SK-N-SH (cell line): ENCODE results near the gene FOXP1. TPM values are rescaled to one million over a fixed set of nuclear protein-coding genes. Genes with fewer than 3 reads are reported as not detected.

Experiments
- CTCF ChIA-PET: fragments of 300-600, 350-600 bp; formaldehyde crosslinking; extraction: SDS; loops from one replicate; lab custom pipeline; 2021; lab: Yijun Ruan, JAX
- POLR2A ChIA-PET: fragments of 350-600 bp; sonication (Branson Sonifier 250); formaldehyde crosslinking; extraction: SDS; loops from one replicate; lab custom pipeline; 2020; ENCODE audit warnings: antibody characterized with exemption, inconsistent platforms; lab: Yijun Ruan, JAX
- DNase-seq: peaks from one replicate; pipeline ENCODE4 v3.0.0; 2012
- H2AFZ ChIP-seq: fragments of 200-600 bp; sonication (generic); 2 replicates; pipeline ENCODE4 v1.8.1; 2016; ENCODE audit warnings: antibody characterized with exemption, mild to moderate bottlenecking, low read depth
- H3F3A ChIP-seq: fragments of 200-600 bp; sonication (generic); replicated peaks from 2 replicates; pipeline ENCODE3; 2016; ENCODE audit warnings: antibody characterized with exemption, mild to moderate bottlenecking; ENCODE audit not compliant: insufficient read depth
- H3K27ac ChIP-seq, 2 experiments: fragments of 200-500 bp in 1 of 2; fragments of 200-600 bp in 1 of 2; sonication (Bioruptor generic) in 1 of 2; sonication (generic), shearing (Covaris generic) in 1 of 2; 2 replicates each; pipeline versions ENCODE4 v1.5.1 to v1.6.1; 2014 to 2016; ENCODE audit warnings: low read depth in 2 of 2, inconsistent platforms in 1 of 2, low read length in 1 of 2, mild to moderate bottlenecking in 1 of 2, mixed read lengths in 1 of 2
- H3K27me3 ChIP-seq: fragments of 200-600 bp; sonication (generic), shearing (Covaris generic); 2 replicates; pipeline ENCODE4 v1.6.1; 2016; ENCODE audit warnings: mixed run types; ENCODE audit not compliant: insufficient read depth
- H3K36me3 ChIP-seq, 2 experiments: fragments of 200-500 bp in 1 of 2; fragments of 200-600 bp in 1 of 2; sonication (Bioruptor generic) in 1 of 2; sonication (generic) in 1 of 2; replicated peaks in 1 of 2; 2 replicates each; pipeline versions ENCODE3 to v1.5.1; 2014 to 2016; ENCODE audit warnings: low read length in 1 of 2, mild to moderate bottlenecking in 1 of 2; ENCODE audit not compliant: insufficient read depth in 2 of 2, control insufficient read depth in 1 of 2
- H3K4me1 ChIP-seq, 2 experiments: fragments of 200-500 bp in 1 of 2; fragments of 200-600 bp in 1 of 2; sonication (Bioruptor generic) in 1 of 2; sonication (generic), shearing (Covaris generic) in 1 of 2; 2 replicates each; pipeline versions ENCODE4 v1.5.1 to v1.6.1; 2014 to 2016; ENCODE audit warnings: low read depth in 1 of 2, low read length in 1 of 2, mixed run types in 1 of 2; ENCODE audit not compliant: insufficient read depth in 2 of 2, control insufficient read depth in 1 of 2
- H3K4me2 ChIP-seq: fragments of 200-600 bp; sonication (generic), shearing (Covaris generic); 2 replicates; pipeline ENCODE4 v1.6.1; 2017; ENCODE audit warnings: mixed run types
- H3K4me3 ChIP-seq, 2 experiments: fragments of 200-500 bp in 1 of 2; fragments of 200-600 bp in 1 of 2; sonication (Bioruptor generic) in 1 of 2; sonication (generic), shearing (Covaris generic) in 1 of 2; 2 replicates each; pipeline versions ENCODE4 v1.5.1 to v1.8.1; 2014 to 2016; ENCODE audit warnings: low read depth in 2 of 2, inconsistent platforms in 1 of 2, low read length in 1 of 2, mild to moderate bottlenecking in 1 of 2, mixed read lengths in 1 of 2, moderate library complexity in 1 of 2
- H3K79me2 ChIP-seq: fragments of 200-600 bp; sonication (generic); 2 replicates; pipeline ENCODE4 v1.8.1; 2017; ENCODE audit warnings: mild to moderate bottlenecking; ENCODE audit not compliant: insufficient read depth
- H3K9ac ChIP-seq: fragments of 200-600 bp; sonication (generic); 2 replicates; pipeline ENCODE4 v1.6.1; 2017; ENCODE audit warnings: mixed run types
- H3K9me2 ChIP-seq: fragments of 200-600 bp; sonication (generic); 2 replicates; pipeline ENCODE4 v1.6.1; 2017; ENCODE audit warnings: mixed run types
- H3K9me3 ChIP-seq: fragments of 200-600 bp; sonication (generic); 2 replicates; pipeline ENCODE4 v1.6.1; 2017; ENCODE audit warnings: mixed run types, mild to moderate bottlenecking, moderate library complexity
- H4K20me1 ChIP-seq: fragments of 200-600 bp; sonication (generic); 2 replicates; pipeline ENCODE4 v1.6.1; 2017; ENCODE audit warnings: mild to moderate bottlenecking, mixed run types; ENCODE audit not compliant: insufficient read depth
- EP300 ChIP-seq, 2 experiments: IDR thresholded peaks; 2 replicates each; pipeline versions ENCODE4 v1.4.0 to v1.6.1; 2012; ENCODE audit warnings: borderline replicate concordance in 1 of 2, low read depth in 1 of 2, low read length in 1 of 2
- FOXJ3 ChIP-seq: sonication (generic); formaldehyde crosslinking; IDR thresholded peaks from 2 replicates; pipeline ENCODE4 v1.5.1; 2020; ENCODE audit warnings: mild to moderate bottlenecking, missing genetic modification reagents
- GABPA ChIP-seq: IDR thresholded peaks from 2 replicates; pipeline ENCODE4 v1.4.0; 2012; ENCODE audit warnings: low read depth, mild to moderate bottlenecking
- JUND ChIP-seq: IDR thresholded peaks from 2 replicates; pipeline ENCODE4 v1.4.0; 2012
- NFIC ChIP-seq: IDR thresholded peaks from 2 replicates; pipeline ENCODE4 v1.4.0; 2012; ENCODE audit warnings: borderline replicate concordance
- RCOR1 ChIP-seq: fragments of 150-350 bp; IDR thresholded peaks from 2 replicates; pipeline ENCODE4 v1.6.1; 2017; ENCODE audit warnings: antibody characterized with exemption, low read length
- TAF1 ChIP-seq: IDR thresholded peaks from 2 replicates; pipeline ENCODE4 v1.6.1; 2012; ENCODE audit warnings: low read depth, mild to moderate bottlenecking, low read length, moderate library complexity, borderline replicate concordance
- TEAD4 ChIP-seq: IDR thresholded peaks from 2 replicates; pipeline ENCODE4 v1.4.0; 2012; ENCODE audit warnings: mild to moderate bottlenecking, borderline replicate concordance; ENCODE audit not compliant: insufficient read depth
- YY1 ChIP-seq: IDR thresholded peaks from 2 replicates; pipeline ENCODE4 v1.4.0; 2012; ENCODE audit warnings: low read depth, mild to moderate bottlenecking
- WGBS: methylation state at CpG from one replicate; pipeline ENCODE4 v1.1.6; 2017; ENCODE audit warnings: low lambda C conversion rate; 5-methylcytosine and 5-hydroxymethylcytosine counted together
- polyA plus RNA-seq, 3 experiments: library from polyadenylated mRNA; depleted of rRNA; stranded (reverse); fragments of >200 nt; gene quantifications; 2 replicates each; pipeline ENCODE4 v1.2.3, GENCODE V29; 2012
- TF ChIP-seq, protein P1 (sequence below): IDR thresholded peaks from 2 replicates; pipeline ENCODE4; 2012
- TF ChIP-seq, protein P2 (sequence below): fragments of 150-350 bp; IDR thresholded peaks from 2 replicates; pipeline ENCODE4 v1.6.1; 2017; ENCODE audit warnings: antibody characterized with exemption, low read length, low read depth, borderline replicate concordance
- TF ChIP-seq, protein P3 (sequence below): IDR thresholded peaks from 2 replicates; pipeline ENCODE4 v1.4.0; 2012; ENCODE audit warnings: low read depth
- TF ChIP-seq, protein P4 (sequence below): fragments of 200-600 bp; sonication (generic); IDR thresholded peaks from 2 replicates; pipeline ENCODE4 v1.6.1; 2017; ENCODE audit warnings: antibody characterized with exemption, mild to moderate bottlenecking, moderate library complexity

Gene FOXP1
- polyA plus RNA-seq, 1 of the 3 experiments (the other 2 are of a cell fraction): 8.8 TPM

DNA sequence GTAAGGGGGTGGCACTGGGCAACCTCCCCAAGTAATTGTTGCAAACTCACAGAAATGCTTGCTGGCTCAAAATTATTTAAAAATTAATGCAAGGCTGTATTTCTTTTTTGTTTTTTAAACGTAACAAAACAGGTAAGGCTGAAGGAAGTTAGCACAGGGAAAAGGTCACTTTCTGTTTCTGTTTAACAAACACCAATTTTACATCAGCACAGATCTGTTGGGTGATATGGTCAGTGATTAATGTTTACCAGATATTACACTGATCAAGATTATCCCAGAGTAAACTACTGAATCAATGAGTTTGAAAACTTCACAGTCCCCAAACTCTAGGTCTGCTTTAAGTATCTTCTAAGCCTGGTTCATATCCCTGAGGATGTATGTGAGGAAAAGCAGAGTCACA is 558.0 kb downstream of the FOXP1 start:
- H3K36me3 ChIP-seq: peaks cover 5 to 44% of the 10 kb centered on the region in 2 experiments
- CTCF ChIA-PET: no interaction called here
- H3K4me2 ChIP-seq: no peak overlapping the region
- TF ChIP-seq NFIC (no peak), RCOR1 (no peak), JUND (no peak), YY1 (no peak), EP300 (IDR thresholded peaks at IDR 0.05; ENCODE audit: borderline replicate concordance in 1 of 2, low read depth in 1 of 2, low read length in 1 of 2) (no peak)
- TF ChIP-seq, protein P1, sequence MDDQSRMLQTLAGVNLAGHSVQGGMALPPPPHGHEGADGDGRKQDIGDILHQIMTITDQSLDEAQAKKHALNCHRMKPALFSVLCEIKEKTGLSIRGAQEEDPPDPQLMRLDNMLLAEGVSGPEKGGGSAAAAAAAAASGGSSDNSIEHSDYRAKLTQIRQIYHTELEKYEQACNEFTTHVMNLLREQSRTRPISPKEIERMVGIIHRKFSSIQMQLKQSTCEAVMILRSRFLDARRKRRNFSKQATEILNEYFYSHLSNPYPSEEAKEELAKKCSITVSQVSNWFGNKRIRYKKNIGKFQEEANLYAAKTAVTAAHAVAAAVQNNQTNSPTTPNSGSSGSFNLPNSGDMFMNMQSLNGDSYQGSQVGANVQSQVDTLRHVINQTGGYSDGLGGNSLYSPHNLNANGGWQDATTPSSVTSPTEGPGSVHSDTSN: no peak
- no peaks in the 10 kb centered on the region for H3K9me3 ChIP-seq
- peaks cover 2 to 17% of the 10 kb centered on the region in 2 experiments; a peak in 1 of 4 replicates for H3K4me1 ChIP-seq
- peaks cover 98% of the 10 kb centered on the region for H3K79me2 ChIP-seq
- WGBS: 73% methylated on average over 1 of the region's 1 CpG
- no peak overlapping the region; a peak in 1 of 4 replicates for H3K27ac ChIP-seq
- POLR2A ChIA-PET: no interaction called here
- H3K9ac ChIP-seq: no peak overlapping the region
- H3K4me3 ChIP-seq: no peak overlapping the region
- no peaks in the 10 kb centered on the region for H3K27me3 ChIP-seq
- H3K9me2 ChIP-seq: no peaks in the 10 kb centered on the region
- H4K20me1 ChIP-seq: peaks cover 18% of the 10 kb centered on the region; the same call in 1 of the 2 replicates
- H2AFZ ChIP-seq: no peak overlapping the region
- H3F3A ChIP-seq: peaks cover 13% of the 10 kb centered on the region
- no peak for DNase-seq

- WGBS: 96% methylated on average over 8 of the region's 8 CpGs
- Histone ChIP-seq H4K20me1 (peaks cover 15% of the 10 kb centered on the region; the same call in 1 of the 2 replicates), H3F3A (peaks cover 13% of the 10 kb centered on the region), H3K9me2 (no peaks in the 10 kb centered on the region), H2AFZ (no peak overlapping the region), H3K4me1 (peaks cover 2 to 17% of the 10 kb centered on the region in 2 experiments; a peak in 1 of 4 replicates), H3K79me2 (peaks cover 98% of the 10 kb centered on the region), H3K27ac (peak overlapping the region in 1 of 2 experiments; percentile 17; a peak in 1 of 4 replicates), H3K9me3 (no peaks in the 10 kb centered on the region), H3K4me3 (no peak overlapping the region), H3K27me3 (no peaks in the 10 kb centered on the region), H3K4me2 (no peak overlapping the region), H3K9ac (no peak overlapping the region), H3K36me3 (peaks cover 5 to 39% of the 10 kb centered on the region in 2 experiments)
- DNase-seq: no peak
- POLR2A ChIA-PET: no interaction called here
- CTCF ChIA-PET: no interaction called here
- TF ChIP-seq GABPA: no peak
- TF ChIP-seq, protein P2, sequence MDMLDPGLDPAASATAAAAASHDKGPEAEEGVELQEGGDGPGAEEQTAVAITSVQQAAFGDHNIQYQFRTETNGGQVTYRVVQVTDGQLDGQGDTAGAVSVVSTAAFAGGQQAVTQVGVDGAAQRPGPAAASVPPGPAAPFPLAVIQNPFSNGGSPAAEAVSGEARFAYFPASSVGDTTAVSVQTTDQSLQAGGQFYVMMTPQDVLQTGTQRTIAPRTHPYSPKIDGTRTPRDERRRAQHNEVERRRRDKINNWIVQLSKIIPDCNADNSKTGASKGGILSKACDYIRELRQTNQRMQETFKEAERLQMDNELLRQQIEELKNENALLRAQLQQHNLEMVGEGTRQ: no peak
- TF ChIP-seq RCOR1: no peak
- no peak for TF ChIP-seq TAF1
- TF ChIP-seq, protein P3, sequence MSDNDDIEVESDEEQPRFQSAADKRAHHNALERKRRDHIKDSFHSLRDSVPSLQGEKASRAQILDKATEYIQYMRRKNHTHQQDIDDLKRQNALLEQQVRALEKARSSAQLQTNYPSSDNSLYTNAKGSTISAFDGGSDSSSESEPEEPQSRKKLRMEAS: no peak
- TF ChIP-seq, protein P4, sequence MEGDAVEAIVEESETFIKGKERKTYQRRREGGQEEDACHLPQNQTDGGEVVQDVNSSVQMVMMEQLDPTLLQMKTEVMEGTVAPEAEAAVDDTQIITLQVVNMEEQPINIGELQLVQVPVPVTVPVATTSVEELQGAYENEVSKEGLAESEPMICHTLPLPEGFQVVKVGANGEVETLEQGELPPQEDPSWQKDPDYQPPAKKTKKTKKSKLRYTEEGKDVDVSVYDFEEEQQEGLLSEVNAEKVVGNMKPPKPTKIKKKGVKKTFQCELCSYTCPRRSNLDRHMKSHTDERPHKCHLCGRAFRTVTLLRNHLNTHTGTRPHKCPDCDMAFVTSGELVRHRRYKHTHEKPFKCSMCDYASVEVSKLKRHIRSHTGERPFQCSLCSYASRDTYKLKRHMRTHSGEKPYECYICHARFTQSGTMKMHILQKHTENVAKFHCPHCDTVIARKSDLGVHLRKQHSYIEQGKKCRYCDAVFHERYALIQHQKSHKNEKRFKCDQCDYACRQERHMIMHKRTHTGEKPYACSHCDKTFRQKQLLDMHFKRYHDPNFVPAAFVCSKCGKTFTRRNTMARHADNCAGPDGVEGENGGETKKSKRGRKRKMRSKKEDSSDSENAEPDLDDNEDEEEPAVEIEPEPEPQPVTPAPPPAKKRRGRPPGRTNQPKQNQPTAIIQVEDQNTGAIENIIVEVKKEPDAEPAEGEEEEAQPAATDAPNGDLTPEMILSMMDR: no peak
- no peak for TF ChIP-seq EP300 (IDR thresholded peaks at IDR 0.05; ENCODE audit: borderline replicate concordance in 1 of 2, low read depth in 1 of 2, low read length in 1 of 2)
- TF ChIP-seq FOXJ3 (CRISPR knock-in tag): no peak
- TF ChIP-seq TEAD4: no peak
Measured at GRCh38 chr3:71025010-71025409, 558.5 kb downstream of the FOXP1 start.
